ENCODE measurements around the gene HOXC5.

Gene HOXC5

GRCh38 chr12:54032627-54033100, at the start of gene HOXC5:
TSS of gene HOXC5 (plus strand) at chr12:54033050. CDS start at chr12:54033123, 73 bp downstream.
- no peaks in the 10 kb centered on the region for H3K36me3 ChIP-seq (ENCODE audit: control insufficient read depth, insufficient read depth, low read length)
- peaks cover 15% of the 10 kb centered on the region for H3K4me1 ChIP-seq (ENCODE audit: control insufficient read depth, insufficient read depth, low read length)
- H3K9ac ChIP-seq (ENCODE audit: low read length), result peak within 1 kb of the TSS; percentile 42
- peak within 1 kb of the TSS; percentile 23 for H3K4me3 ChIP-seq (ENCODE audit: low read length)
- H3K27me3 ChIP-seq (ENCODE audit: control insufficient read depth, insufficient read depth, low read length), result peaks cover 71% of the 10 kb centered on the region
- H3K9me3 ChIP-seq (ENCODE audit: control insufficient read depth, low read length), result no peaks in the 10 kb centered on the region

DNA sequence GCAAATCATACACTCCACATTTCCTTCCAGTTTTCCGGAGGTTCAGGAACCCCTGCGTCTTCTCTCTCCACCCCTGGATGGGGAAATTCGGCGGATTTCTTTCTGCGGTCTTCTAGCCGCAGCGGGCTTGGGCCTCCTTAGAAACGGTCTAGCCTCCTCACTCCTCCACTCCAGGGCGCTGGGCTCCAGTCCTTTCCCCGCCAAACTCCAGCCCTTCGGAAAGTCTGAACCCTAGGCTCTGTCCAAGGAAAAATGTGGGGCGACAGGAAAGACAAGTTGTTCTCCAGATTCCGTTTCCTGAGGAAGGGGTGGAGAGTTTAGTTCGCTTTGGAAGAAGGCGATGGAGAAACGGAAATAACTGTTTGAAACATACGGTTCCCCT, 49.3 kb upstream of the HOXC5 start:
- Histone ChIP-seq H3K36me3 (ENCODE audit: control insufficient read depth, insufficient read depth, low read length) (no peaks in the 10 kb centered on the region), H3K4me3 (ENCODE audit: low read length) (no peak overlapping the region), H3K4me1 (ENCODE audit: control insufficient read depth, insufficient read depth, low read length) (peaks cover 19% of the 10 kb centered on the region), H3K27me3 (ENCODE audit: control insufficient read depth, insufficient read depth, low read length) (peaks cover 98% of the 10 kb centered on the region), H3K9ac (ENCODE audit: low read length) (no peak overlapping the region), H3K9me3 (ENCODE audit: control insufficient read depth, low read length) (no peaks in the 10 kb centered on the region)

DNA sequence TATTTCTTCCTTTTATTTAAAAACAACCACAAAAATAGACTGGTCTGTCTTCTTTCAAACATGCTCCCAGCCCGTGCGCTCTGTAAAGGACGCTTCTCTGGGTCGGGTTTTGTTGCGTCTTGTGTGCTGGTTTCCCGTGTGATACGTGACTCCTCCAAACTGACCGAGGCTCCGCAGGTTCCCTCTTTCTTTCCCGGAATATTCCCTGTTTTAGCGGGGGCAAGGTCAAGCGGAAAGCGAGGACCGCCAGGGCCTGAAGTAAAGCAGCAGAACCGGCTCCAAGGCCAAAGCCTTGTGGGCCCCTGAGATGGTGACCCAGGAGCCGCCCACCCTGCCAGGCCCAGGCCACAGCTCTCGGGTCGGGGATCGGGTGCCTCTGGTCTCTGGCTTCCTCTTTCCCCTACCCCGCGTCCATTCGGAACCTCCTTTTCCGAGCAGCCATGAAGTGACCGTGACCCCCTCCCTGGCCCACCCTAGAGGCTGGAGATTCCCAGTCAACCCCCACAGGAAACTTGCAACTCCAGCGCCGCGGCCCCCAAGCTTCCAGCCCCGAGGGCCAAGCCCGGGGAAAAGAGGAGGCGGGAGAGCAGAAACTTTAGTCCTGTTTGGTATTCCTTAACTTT, 48.8 kb upstream of the HOXC5 start:
- Histone ChIP-seq H3K36me3 (ENCODE audit: control insufficient read depth, insufficient read depth, low read length) (no peaks in the 10 kb centered on the region), H3K4me1 (ENCODE audit: control insufficient read depth, insufficient read depth, low read length) (peaks cover 15% of the 10 kb centered on the region), H3K9ac (ENCODE audit: low read length) (no peak overlapping the region), H3K9me3 (ENCODE audit: control insufficient read depth, low read length) (no peaks in the 10 kb centered on the region), H3K27me3 (ENCODE audit: control insufficient read depth, insufficient read depth, low read length) (peaks cover 98% of the 10 kb centered on the region), H3K4me3 (ENCODE audit: low read length) (no peak overlapping the region)

DNA sequence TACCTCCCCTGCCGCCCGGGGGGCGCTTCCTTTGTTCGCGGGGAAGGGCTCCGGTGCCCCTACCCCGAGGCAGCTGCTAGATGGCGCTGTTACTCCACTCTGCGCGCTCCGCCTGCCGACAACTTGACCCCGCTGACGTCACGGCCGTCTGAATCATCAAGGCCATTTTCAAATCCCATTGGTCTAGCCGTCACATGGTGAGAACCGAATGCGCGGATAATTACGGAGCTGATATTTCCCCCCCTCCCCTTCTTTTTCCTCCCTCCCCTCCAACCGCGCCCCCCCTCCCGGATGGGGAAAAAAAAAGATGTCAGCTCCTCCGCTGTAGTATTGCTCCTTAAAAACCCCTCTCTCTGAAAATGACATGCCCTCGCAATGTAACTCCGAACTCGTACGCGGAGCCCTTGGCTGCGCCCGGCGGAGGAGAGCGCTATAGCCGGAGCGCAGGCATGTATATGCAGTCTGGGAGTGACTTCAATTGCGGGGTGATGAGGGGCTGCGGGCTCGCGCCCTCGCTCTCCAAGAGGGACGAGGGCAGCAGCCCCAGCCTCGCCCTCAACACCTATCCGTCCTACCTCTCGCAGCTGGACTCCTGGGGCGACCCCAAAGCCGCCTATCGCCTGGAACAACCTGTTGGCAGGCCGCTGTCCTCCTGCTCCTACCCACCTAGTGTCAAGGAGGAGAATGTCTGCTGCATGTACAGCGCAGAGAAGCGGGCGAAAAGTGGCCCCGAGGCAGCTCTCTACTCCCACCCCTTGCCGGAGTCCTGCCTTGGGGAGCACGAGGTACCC, 47.8 kb upstream of the HOXC5 start, which contains the start of gene HOXC10:
Gene HOXC10, plus strand, starts transcription at position 246 of the 791 bp plus-strand sequence. Its CDS starts 114 bp downstream, at position 360.
- H3K27me3 ChIP-seq (ENCODE audit: control insufficient read depth, insufficient read depth, low read length), result peaks cover 98% of the 10 kb centered on the region
- no peak within 1 kb of the TSS for H3K4me3 ChIP-seq (ENCODE audit: low read length)
- H3K9me3 ChIP-seq (ENCODE audit: control insufficient read depth, low read length), result no peaks in the 10 kb centered on the region
- H3K36me3 ChIP-seq (ENCODE audit: control insufficient read depth, insufficient read depth, low read length), result no peaks in the 10 kb centered on the region
- H3K4me1 ChIP-seq (ENCODE audit: control insufficient read depth, insufficient read depth, low read length), result peaks cover 15% of the 10 kb centered on the region
- H3K9ac ChIP-seq (ENCODE audit: low read length), result no peak within 1 kb of the TSS

DNA sequence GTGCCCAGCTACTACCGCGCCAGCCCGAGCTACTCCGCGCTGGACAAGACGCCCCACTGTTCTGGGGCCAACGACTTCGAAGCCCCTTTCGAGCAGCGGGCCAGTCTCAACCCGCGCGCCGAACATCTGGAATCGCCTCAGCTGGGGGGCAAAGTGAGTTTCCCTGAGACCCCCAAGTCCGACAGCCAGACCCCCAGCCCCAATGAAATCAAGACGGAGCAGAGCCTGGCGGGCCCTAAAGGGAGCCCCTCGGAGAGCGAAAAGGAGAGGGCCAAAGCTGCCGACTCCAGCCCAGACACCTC, 47.2 kb upstream of the HOXC5 start:
- peaks cover 15% of the 10 kb centered on the region for H3K4me1 ChIP-seq (ENCODE audit: control insufficient read depth, insufficient read depth, low read length)
- no peak overlapping the region for H3K9ac ChIP-seq (ENCODE audit: low read length)
- no peaks in the 10 kb centered on the region for H3K36me3 ChIP-seq (ENCODE audit: control insufficient read depth, insufficient read depth, low read length)
- peaks cover 98% of the 10 kb centered on the region for H3K27me3 ChIP-seq (ENCODE audit: control insufficient read depth, insufficient read depth, low read length)
- no peak overlapping the region for H3K4me3 ChIP-seq (ENCODE audit: low read length)
- H3K9me3 ChIP-seq (ENCODE audit: control insufficient read depth, low read length), result no peaks in the 10 kb centered on the region

GRCh38 chr12:53985994-53986685, 46.7 kb upstream of the HOXC5 start:
- Histone ChIP-seq H3K9me3 (ENCODE audit: control insufficient read depth, low read length) (no peaks in the 10 kb centered on the region), H3K27me3 (ENCODE audit: control insufficient read depth, insufficient read depth, low read length) (peaks cover 98% of the 10 kb centered on the region), H3K9ac (ENCODE audit: low read length) (no peak overlapping the region), H3K36me3 (ENCODE audit: control insufficient read depth, insufficient read depth, low read length) (no peaks in the 10 kb centered on the region), H3K4me3 (ENCODE audit: low read length) (no peak overlapping the region), H3K4me1 (ENCODE audit: control insufficient read depth, insufficient read depth, low read length) (peaks cover 15% of the 10 kb centered on the region)

DNA sequence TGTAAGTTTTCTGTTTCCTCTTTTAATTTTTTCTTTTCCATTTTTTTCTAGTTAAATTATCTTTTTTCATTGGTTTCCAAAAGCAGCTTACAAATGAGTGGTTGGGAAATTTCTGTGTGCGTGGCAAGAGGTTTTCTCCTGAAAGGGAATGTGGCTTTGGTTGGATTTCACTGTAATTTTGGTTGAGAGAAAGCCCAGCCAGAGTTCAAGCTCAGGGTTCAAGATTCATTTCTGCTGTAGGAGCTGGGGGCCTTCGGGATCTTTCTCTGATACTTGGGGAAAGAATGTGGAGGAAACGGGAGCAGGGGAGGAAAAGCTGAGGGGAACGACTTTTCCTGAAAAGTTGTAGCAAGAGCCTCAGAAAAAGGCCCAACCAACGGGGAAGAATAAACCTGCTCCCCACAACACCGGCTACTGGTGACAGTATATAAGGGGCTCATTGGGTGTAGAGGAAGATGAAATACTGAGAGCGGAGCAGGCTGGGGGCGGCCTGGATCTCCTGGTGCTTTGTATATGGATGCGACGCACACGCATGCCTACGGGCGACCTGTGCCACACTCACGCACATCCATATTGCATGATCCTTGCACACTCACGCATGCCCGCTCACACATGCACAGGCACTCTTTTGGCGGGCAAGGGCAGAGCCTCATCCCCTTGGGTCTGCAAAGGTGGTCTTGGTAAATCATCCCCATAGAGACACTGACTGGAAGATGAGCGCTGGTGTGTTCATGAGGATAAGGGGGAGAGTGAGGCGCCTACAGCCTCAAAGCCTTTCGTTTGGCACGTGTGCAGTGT, 46.0 kb upstream of the HOXC5 start:
- H3K9ac ChIP-seq (ENCODE audit: low read length), result no peak overlapping the region
- peaks cover 98% of the 10 kb centered on the region for H3K27me3 ChIP-seq (ENCODE audit: control insufficient read depth, insufficient read depth, low read length)
- H3K9me3 ChIP-seq (ENCODE audit: control insufficient read depth, low read length), result no peaks in the 10 kb centered on the region
- no peak overlapping the region for H3K4me3 ChIP-seq (ENCODE audit: low read length)
- no peaks in the 10 kb centered on the region for H3K36me3 ChIP-seq (ENCODE audit: control insufficient read depth, insufficient read depth, low read length)
- peaks cover 15% of the 10 kb centered on the region for H3K4me1 ChIP-seq (ENCODE audit: control insufficient read depth, insufficient read depth, low read length)

DNA sequence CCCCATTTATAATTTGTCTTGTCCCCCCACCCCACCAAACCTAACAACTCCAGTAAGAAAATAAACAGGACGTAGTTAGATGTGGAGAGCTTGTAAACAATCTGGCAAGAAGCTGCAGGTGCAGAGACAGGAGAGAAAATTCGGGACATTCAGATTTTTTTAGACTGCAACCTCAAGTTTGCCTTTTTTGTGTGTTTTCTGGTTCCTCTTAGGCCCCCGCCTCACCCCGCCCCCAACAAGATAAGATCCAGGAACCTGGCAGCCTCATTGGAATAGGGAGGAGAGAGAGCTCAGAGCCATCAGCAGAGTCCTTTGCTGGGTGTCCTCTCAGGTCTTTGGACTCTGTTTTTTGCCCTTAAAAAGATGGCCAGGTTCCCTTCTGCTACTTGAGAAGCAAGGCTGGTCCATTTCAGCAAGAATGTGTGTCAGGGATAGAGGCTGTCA, 45.0 kb upstream of the HOXC5 start:
- H3K9me3 ChIP-seq (ENCODE audit: control insufficient read depth, low read length), result no peaks in the 10 kb centered on the region
- peaks cover 98% of the 10 kb centered on the region for H3K27me3 ChIP-seq (ENCODE audit: control insufficient read depth, insufficient read depth, low read length)
- H3K4me3 ChIP-seq (ENCODE audit: low read length), result no peak overlapping the region
- peaks cover 15% of the 10 kb centered on the region for H3K4me1 ChIP-seq (ENCODE audit: control insufficient read depth, insufficient read depth, low read length)
- no peaks in the 10 kb centered on the region for H3K36me3 ChIP-seq (ENCODE audit: control insufficient read depth, insufficient read depth, low read length)
- no peak overlapping the region for H3K9ac ChIP-seq (ENCODE audit: low read length)

GRCh38 chr12:53988541-53989226, 44.2 kb upstream of the HOXC5 start:
- no peaks in the 10 kb centered on the region for H3K36me3 ChIP-seq (ENCODE audit: control insufficient read depth, insufficient read depth, low read length)
- no peaks in the 10 kb centered on the region for H3K9me3 ChIP-seq (ENCODE audit: control insufficient read depth, low read length)
- no peak overlapping the region for H3K4me3 ChIP-seq (ENCODE audit: low read length)
- peaks cover 98% of the 10 kb centered on the region for H3K27me3 ChIP-seq (ENCODE audit: control insufficient read depth, insufficient read depth, low read length)
- peaks cover 15% of the 10 kb centered on the region for H3K4me1 ChIP-seq (ENCODE audit: control insufficient read depth, insufficient read depth, low read length)
- H3K9ac ChIP-seq (ENCODE audit: low read length), result no peak overlapping the region

- Histone ChIP-seq H3K4me3 (ENCODE audit: low read length) (no peak overlapping the region), H3K36me3 (ENCODE audit: control insufficient read depth, insufficient read depth, low read length) (no peaks in the 10 kb centered on the region), H3K4me1 (ENCODE audit: control insufficient read depth, insufficient read depth, low read length) (peaks cover 21% of the 10 kb centered on the region), H3K9ac (ENCODE audit: low read length) (no peak overlapping the region), H3K9me3 (ENCODE audit: control insufficient read depth, low read length) (no peaks in the 10 kb centered on the region), H3K27me3 (ENCODE audit: control insufficient read depth, insufficient read depth, low read length) (peaks cover 98% of the 10 kb centered on the region)
Observed at GRCh38 chr12:53989227-53990113, 43.4 kb upstream of the HOXC5 start.

Measured in mucosa of stomach (tissue), 1 donor.